Subcutaneous abdominal adipose tissue (tissue), 5 donors: ENCODE results near the gene TBX5.
A peak's percentile ranks its signal among the peaks of the same experiment; 100 is the strongest.

Source experiments
- H3K27ac ChIP-seq: one replicate; pipeline ENCODE4 v1.7.0; 2013; ENCODE audit warnings: low read depth, mild to moderate bottlenecking, inconsistent platforms, low read length, moderate library complexity
- H3K27me3 ChIP-seq, 5 donors: one replicate each; pipeline ENCODE4 v1.7.0; 2013; ENCODE audit warnings: low read length in 5 of 5, inconsistent platforms in 1 of 5; ENCODE audit not compliant: control insufficient read depth in 5 of 5, insufficient read depth in 4 of 5
- H3K36me3 ChIP-seq, 5 donors: one replicate each; pipeline ENCODE4 v1.7.0; 2013; ENCODE audit warnings: low read length in 5 of 5; ENCODE audit not compliant: control insufficient read depth in 5 of 5, insufficient read depth in 5 of 5
- H3K4me1 ChIP-seq, 5 donors: one replicate each; pipeline ENCODE4 v1.7.0; 2013; ENCODE audit warnings: low read length in 5 of 5, mild to moderate bottlenecking in 3 of 5, moderate library complexity in 1 of 5; ENCODE audit not compliant: control insufficient read depth in 5 of 5, insufficient read depth in 5 of 5
- H3K4me3 ChIP-seq, 5 donors: one replicate each; pipeline ENCODE4 v1.7.0; 2013; ENCODE audit warnings: low read length in 5 of 5, low read depth in 1 of 5
- H3K9ac ChIP-seq, 5 donors: one replicate each; pipeline ENCODE4 v1.7.0; 2013; ENCODE audit warnings: low read length in 5 of 5, mild to moderate bottlenecking in 4 of 5, moderate library complexity in 3 of 5
- H3K9me3 ChIP-seq, 5 donors: one replicate each; pipeline ENCODE4 v1.7.0; 2013; ENCODE audit warnings: low read length in 5 of 5; ENCODE audit not compliant: control insufficient read depth in 5 of 5
- donor health status: healthy.
- donor health status: healthy.
- donor health status: healthy.
- donor health status: healthy.
- donor health status: healthy.

TBX5 gene

DNA sequence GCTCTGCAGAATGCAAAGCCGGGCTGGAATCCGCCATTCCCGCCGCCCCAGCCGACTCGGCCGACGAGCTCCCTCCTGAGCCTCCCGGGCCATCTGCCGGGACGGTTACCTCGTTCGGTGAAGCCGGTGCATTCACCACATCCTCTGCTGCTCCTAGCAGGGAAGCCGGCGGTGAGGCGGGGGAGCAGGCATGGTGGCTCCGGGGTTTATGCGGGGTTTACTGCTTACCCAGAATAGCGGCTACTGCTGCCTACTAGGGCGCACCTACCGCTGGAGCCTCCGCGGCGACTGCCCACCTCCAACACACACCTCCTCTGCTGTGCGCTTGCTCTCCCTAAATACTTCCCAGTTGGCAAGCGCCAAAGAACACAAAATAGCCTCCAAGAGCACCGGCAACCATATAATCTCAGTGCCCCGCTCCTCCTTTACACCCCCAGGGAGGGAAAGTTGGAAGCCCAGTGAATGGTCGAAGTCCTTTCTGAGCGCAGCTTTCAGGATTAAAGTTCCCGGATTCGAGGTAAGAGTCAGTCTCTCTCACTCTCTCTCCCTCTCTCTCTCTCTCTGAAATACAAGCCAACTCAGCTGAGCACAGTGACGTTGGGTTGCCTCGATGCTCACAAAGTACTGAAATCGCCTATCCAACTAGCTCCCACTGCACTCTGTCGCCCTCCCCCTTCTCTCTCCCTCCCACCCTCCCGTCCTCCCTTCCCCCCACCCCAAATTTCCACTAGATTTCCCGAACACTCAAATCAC, at the start of gene TBX5:
Gene TBX5 (minus strand): TSS at position 626 of the 753 bp plus-strand sequence. CDS start 2,246 bp downstream, outside the sequence.
- Histone ChIP-seq H3K9me3 (no peaks in the 10 kb centered on the region), H3K27ac (no peak within 1 kb of the TSS), H3K27me3 (peaks cover 34 to 73% (median 64%) of the 10 kb centered on the region in 5 donors), H3K4me1 (peaks cover 0 to 29% (median 25%) of the 10 kb centered on the region in 5 donors), H3K36me3 (no peaks in the 10 kb centered on the region), H3K9ac (peak within 1 kb of the TSS in 2 of 5 donors; percentile 3 to 62), H3K4me3 (peak within 1 kb of the TSS; percentile 59 to 69 (median 63))

- Histone ChIP-seq H3K4me1 (peaks cover 0 to 8% (median 4%) of the 10 kb centered on the region in 5 donors), H3K36me3 (no peaks in the 10 kb centered on the region), H3K9ac (no peak overlapping the region), H3K27ac (no peak overlapping the region), H3K4me3 (no peak overlapping the region), H3K27me3 (peaks cover 18 to 47% (median 32%) of the 10 kb centered on the region in 5 donors), H3K9me3 (no peaks in the 10 kb centered on the region)
Observed at GRCh38 chr12:114451657-114452056, 45.7 kb upstream of the TBX5 start.

DNA sequence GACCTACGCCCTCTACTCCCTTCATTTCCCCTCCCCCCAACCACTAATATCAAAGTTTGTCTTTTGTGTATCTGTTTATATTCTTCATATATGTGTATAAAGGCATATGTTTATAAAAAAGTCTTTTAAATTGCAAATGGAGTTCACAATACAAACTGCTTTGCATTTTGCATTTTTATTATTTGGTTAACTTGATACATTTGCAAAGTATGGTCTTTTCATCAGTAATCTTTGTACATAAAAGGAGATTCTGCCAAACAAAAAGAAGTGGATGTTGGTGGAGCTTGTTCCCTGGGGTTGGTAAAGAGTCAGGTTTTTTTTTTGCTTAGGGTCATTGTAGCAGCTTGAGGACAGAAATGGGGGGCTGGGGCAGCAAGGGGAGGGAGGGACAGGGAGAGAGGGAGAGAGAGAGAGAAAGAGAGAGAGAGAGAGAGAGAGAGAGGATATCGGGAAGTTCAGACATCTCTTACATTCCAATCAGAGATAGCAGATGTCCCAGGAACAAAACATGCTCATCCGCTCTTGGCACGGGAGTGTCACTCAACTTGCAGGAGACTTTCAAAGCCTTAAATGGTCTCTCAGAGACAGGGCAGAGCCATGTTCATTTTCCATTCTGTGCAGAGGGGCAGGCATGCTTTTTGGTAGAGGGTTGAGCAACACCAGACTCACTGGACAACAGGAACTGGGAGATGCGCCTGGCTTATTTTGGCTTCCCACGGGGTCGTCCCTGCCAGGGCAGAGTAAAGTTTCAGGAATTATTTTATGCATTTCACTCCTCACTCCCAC, 44.8 kb upstream of the TBX5 start:
- Histone ChIP-seq H3K9ac (no peak overlapping the region), H3K9me3 (no peaks in the 10 kb centered on the region), H3K27ac (no peak overlapping the region), H3K27me3 (peaks cover 27 to 55% (median 37%) of the 10 kb centered on the region in 5 donors), H3K4me1 (peaks cover 0 to 8% (median 4%) of the 10 kb centered on the region in 5 donors), H3K36me3 (no peaks in the 10 kb centered on the region), H3K4me3 (no peak overlapping the region)

DNA sequence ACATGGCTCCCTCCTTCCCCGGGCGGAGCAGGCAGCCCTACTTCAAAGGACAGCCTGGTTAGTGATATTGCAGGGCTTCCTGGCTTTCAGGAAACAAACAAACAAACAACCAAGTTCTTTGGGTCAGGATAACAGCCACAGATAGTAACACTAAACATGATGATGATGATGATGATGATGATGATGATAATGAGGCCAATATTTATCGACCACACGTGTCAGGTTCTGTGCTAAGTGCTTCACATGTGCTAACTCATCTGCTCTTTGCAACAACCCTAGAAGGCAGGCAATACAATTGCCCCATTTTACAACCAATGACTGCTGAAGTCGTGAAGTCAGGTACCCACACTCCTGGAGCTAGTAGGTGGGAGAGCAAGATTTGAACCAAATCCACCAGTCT, 44.1 kb upstream of the TBX5 start:
- H3K27ac ChIP-seq = no peak overlapping the region

GRCh38 chr12:114448618-114448933, 42.6 kb upstream of the TBX5 start:
- Histone ChIP-seq H3K4me1 (peaks cover 0 to 14% (median 8%) of the 10 kb centered on the region in 5 donors), H3K36me3 (no peaks in the 10 kb centered on the region), H3K9ac (no peak overlapping the region), H3K9me3 (no peaks in the 10 kb centered on the region), H3K4me3 (no peak overlapping the region), H3K27ac (no peak overlapping the region), H3K27me3 (peaks cover 32 to 70% (median 51%) of the 10 kb centered on the region in 5 donors)

More for the DNA sequence above, 44.1 kb upstream of the TBX5 start:
- H3K4me1 ChIP-seq = peaks cover 0 to 8% (median 4%) of the 10 kb centered on the region in 5 donors
- no peaks in the 10 kb centered on the region for H3K36me3 ChIP-seq
- H3K27me3 ChIP-seq = peaks cover 27 to 56% (median 37%) of the 10 kb centered on the region in 5 donors
- H3K4me3 ChIP-seq = no peak overlapping the region
- H3K9me3 ChIP-seq = no peaks in the 10 kb centered on the region
- no peak overlapping the region for H3K9ac ChIP-seq

GRCh38 chr12:114447799-114448617, 42.1 kb upstream of the TBX5 start:
- Histone ChIP-seq H3K9me3 (no peaks in the 10 kb centered on the region), H3K4me1 (peaks cover 0 to 18% (median 8%) of the 10 kb centered on the region in 5 donors), H3K27ac (no peak overlapping the region), H3K9ac (no peak overlapping the region), H3K4me3 (no peak overlapping the region), H3K36me3 (no peaks in the 10 kb centered on the region), H3K27me3 (peaks cover 38 to 75% (median 56%) of the 10 kb centered on the region in 5 donors)

DNA sequence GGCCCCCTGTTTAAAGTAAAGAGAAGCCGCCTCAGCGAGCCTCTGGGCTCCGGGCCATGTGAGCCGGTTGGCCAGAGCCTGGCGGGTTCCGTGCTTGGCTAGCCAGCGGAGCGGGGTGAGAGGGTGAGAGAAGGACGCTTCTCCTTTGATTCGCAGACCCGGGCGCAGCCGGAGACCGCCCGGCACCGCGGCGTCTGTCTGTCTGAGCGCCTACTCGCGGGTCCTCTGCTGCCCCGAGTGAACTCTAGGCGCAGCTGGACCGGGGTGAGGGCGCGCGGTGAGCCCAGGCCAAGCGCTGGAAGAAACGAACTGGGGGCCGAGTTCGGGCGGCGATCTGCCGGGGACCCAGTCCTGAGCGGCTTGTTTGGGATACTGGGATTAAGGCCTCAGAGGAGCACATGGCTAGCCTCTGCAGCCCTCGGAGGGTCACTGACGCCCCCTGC, 41.4 kb upstream of the TBX5 start:
- Histone ChIP-seq H3K9me3 (no peaks in the 10 kb centered on the region), H3K27me3 (peaks cover 38 to 74% (median 56%) of the 10 kb centered on the region in 5 donors), H3K36me3 (no peaks in the 10 kb centered on the region), H3K27ac (no peak overlapping the region), H3K4me3 (peak overlapping the region in 1 of 5 donors; percentile 24), H3K4me1 (peaks cover 0 to 18% (median 8%) of the 10 kb centered on the region in 5 donors), H3K9ac (no peak overlapping the region)

GRCh38 chr12:114445401-114446323, 39.7 kb upstream of the TBX5 start:
- peaks cover 0 to 18% (median 8%) of the 10 kb centered on the region in 5 donors for H3K4me1 ChIP-seq
- H3K4me3 ChIP-seq = no peak overlapping the region
- no peaks in the 10 kb centered on the region for H3K9me3 ChIP-seq
- H3K9ac ChIP-seq = no peak overlapping the region
- peaks cover 49 to 80% (median 64%) of the 10 kb centered on the region in 5 donors for H3K27me3 ChIP-seq
- no peaks in the 10 kb centered on the region for H3K36me3 ChIP-seq
- H3K27ac ChIP-seq = no peak overlapping the region
